ENCODE measurements around the gene ESR1.
A peak's percentile ranks its signal among the peaks of the same experiment; 100 is the strongest.

ESR1 gene

GRCh38 chr6:151796842-151797530 lies 10.5 kb upstream of the ESR1 start:
- no peak for DNase-seq (ENCODE audit: low read depth)
- H3K4me3 ChIP-seq (ENCODE audit: low read depth, low read length): no peak overlapping the region
- in situ Hi-C loops (cut with HindIII; ENCODE audit: low sequenced_read_pairs): no loop called here
- no peak for TF ChIP-seq CTCF (IDR thresholded peaks at IDR 0.05; ENCODE audit: low read depth, low read length, missing control alignments)

- in situ Hi-C loops (cut with HindIII; ENCODE audit: low sequenced_read_pairs): no loop called here
- TF ChIP-seq CTCF (IDR thresholded peaks at IDR 0.05; ENCODE audit: low read depth, low read length, missing control alignments): no peak
- H3K4me3 ChIP-seq (ENCODE audit: low read depth, low read length): no peak overlapping the region
- DNase-seq (ENCODE audit: low read depth): no peak
Measured at GRCh38 chr6:151803743-151804142, 3.7 kb upstream of the ESR1 start.

GRCh38 chr6:151804585-151805285 lies 2.7 kb upstream of the ESR1 start:
- in situ Hi-C loops (cut with HindIII; ENCODE audit: low sequenced_read_pairs): no loop called here
- no peak for TF ChIP-seq CTCF (IDR thresholded peaks at IDR 0.05; ENCODE audit: low read depth, low read length, missing control alignments)
- no peak for DNase-seq (ENCODE audit: low read depth)
- H3K4me3 ChIP-seq (ENCODE audit: low read depth, low read length): no peak overlapping the region

GRCh38 chr6:151805286-151805840 lies 2.1 kb upstream of the ESR1 start:
- in situ Hi-C loops (cut with HindIII; ENCODE audit: low sequenced_read_pairs): no loop called here
- no peak for DNase-seq (ENCODE audit: low read depth)
- no peak for TF ChIP-seq CTCF (IDR thresholded peaks at IDR 0.05; ENCODE audit: low read depth, low read length, missing control alignments)
- H3K4me3 ChIP-seq (ENCODE audit: low read depth, low read length): no peak overlapping the region

- DNase-seq (ENCODE audit: low read depth): no peak
- no peak for TF ChIP-seq CTCF (IDR thresholded peaks at IDR 0.05; ENCODE audit: low read depth, low read length, missing control alignments)
- peak overlapping the region; percentile 32 for H3K4me3 ChIP-seq (ENCODE audit: low read depth, low read length)
- in situ Hi-C loops (cut with HindIII; ENCODE audit: low sequenced_read_pairs): no loop called here
Measured at GRCh38 chr6:151806757-151807512, 547 bp upstream of the ESR1 start.

Measured in astrocyte of the cerebellum (primary cell).